Measurements from ENCODE around the gene NBEA. TPM values are rescaled to one million over a fixed set of nuclear protein-coding genes. Genes with fewer than 3 reads are reported as not detected.

NBEA gene
- total RNA-seq, 6 experiments from 2014 or later = 5.6 to 9.6 (median 6.9) TPM

DNA sequence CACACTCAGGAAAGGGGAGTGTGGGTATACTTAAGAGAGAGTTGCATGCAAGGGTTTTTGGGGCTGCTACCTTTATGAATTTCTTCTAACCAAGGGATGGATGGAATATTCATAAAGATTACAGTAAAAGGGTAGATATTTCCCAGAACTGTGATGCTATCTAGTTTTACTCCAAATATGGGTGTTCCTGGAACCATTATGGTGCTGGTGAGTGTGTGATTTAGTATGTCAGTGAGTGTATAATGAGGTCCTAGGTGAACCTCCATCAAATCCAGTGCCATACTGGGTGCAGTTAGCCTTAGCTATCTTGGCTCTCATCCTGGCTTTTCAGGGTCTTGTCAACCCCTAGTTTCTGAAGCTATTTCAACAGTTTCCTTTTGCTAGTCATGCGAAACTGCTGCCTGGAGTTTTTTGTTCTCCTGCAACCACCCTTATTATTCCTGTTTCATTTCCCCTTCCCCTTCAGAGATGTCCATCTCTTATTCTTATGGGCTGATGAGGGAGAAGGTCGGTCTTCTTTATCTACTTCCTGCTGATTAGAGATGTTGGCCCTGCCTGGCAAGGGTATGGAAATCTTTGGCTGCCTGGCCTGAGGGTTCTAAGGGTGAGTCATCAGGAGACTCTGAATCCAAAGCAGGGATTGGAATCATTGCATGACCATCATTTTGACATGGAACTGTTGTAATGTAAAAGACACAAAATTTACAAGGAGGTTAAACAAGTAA, 202.3 kb downstream of the NBEA start:
- TF ChIP-seq, protein P1, sequence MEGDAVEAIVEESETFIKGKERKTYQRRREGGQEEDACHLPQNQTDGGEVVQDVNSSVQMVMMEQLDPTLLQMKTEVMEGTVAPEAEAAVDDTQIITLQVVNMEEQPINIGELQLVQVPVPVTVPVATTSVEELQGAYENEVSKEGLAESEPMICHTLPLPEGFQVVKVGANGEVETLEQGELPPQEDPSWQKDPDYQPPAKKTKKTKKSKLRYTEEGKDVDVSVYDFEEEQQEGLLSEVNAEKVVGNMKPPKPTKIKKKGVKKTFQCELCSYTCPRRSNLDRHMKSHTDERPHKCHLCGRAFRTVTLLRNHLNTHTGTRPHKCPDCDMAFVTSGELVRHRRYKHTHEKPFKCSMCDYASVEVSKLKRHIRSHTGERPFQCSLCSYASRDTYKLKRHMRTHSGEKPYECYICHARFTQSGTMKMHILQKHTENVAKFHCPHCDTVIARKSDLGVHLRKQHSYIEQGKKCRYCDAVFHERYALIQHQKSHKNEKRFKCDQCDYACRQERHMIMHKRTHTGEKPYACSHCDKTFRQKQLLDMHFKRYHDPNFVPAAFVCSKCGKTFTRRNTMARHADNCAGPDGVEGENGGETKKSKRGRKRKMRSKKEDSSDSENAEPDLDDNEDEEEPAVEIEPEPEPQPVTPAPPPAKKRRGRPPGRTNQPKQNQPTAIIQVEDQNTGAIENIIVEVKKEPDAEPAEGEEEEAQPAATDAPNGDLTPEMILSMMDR (IDR thresholded peaks at IDR 0.05) = no peak
- DNase-seq = peak; percentile 15
- Mint-ChIP-seq H3K4me1 (ENCODE audit: low read depth) (peaks cover 14% of the 10 kb centered on the region), H3K27ac (no peak overlapping the region), H3K36me3 (ENCODE audit: low read depth) (no peaks in the 10 kb centered on the region), H3K9me3 (no peaks in the 10 kb centered on the region), H3K4me3 (no peak overlapping the region), H3K27me3 (ENCODE audit: insufficient read depth) (no peaks in the 10 kb centered on the region; the same call in 1 of the 2 replicates)

DNA sequence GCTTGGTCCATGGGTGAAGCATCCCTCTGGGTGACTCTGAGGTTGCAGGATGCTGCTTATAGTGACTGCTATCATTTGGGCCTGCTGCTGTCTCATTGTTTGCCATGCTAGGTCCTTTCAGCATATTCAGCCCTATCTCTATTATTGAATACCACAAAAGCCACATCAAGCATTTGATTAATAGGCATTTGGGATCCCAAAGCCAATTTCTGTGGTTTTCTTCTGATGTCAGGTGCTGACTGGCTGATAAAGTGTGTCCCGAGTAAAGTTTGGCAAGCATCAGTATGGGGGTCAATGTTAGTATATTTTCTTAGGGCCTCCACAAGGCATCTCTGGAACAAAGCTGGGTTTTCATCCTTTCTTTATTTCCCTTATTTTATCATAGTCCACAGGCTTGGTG, 204.6 kb downstream of the NBEA start:
- H3K27ac Mint-ChIP-seq = no peak overlapping the region
- no peaks in the 10 kb centered on the region for H3K9me3 Mint-ChIP-seq

DNA sequence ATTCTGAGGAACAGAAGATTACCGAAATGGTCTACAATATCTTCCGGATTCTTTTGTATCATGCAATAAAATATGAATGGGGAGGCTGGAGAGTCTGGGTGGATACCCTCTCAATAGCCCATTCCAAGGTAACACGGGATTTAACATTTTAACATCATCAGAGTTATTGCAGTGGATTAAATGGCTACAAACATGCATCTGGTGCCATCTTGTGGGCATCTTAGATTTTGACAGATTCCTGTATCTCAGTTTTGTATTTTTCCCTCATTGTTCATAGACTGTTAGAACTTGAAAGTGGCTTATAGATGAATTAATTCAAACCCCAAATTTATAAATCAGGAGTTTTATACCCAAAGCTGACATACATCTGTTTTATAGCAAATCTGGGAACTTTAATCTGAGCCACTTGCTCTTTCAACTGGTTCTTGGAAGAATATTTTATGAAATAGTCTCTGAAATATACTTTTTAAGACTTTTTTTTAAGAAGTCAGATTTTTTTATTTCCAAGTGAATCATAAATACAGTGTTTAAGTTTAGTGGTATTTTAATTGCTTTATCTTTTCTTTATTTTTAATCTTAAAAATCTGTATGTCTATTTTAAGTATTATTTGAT, 215.2 kb downstream of the NBEA start:
- no peak overlapping the region for H3K4me3 Mint-ChIP-seq
- H3K9me3 Mint-ChIP-seq = no peaks in the 10 kb centered on the region
- H3K27ac Mint-ChIP-seq = no peak overlapping the region
- peaks cover 8% of the 10 kb centered on the region; the same call in 1 of the 2 replicates for H3K4me1 Mint-ChIP-seq (ENCODE audit: low read depth)
- DNase-seq = peak; percentile 23
- H3K36me3 Mint-ChIP-seq (ENCODE audit: low read depth) = no peaks in the 10 kb centered on the region
- TF ChIP-seq, protein P1 (IDR thresholded peaks at IDR 0.05) = peak; percentile 87
- no peaks in the 10 kb centered on the region; the same call in 1 of the 2 replicates for H3K27me3 Mint-ChIP-seq (ENCODE audit: insufficient read depth)

More for the DNA sequence above, 204.6 kb downstream of the NBEA start:
- Mint-ChIP-seq H3K27me3 (ENCODE audit: insufficient read depth) (no peaks in the 10 kb centered on the region; the same call in 1 of the 2 replicates), H3K4me1 (ENCODE audit: low read depth) (peaks cover 7% of the 10 kb centered on the region), H3K4me3 (no peak overlapping the region), H3K36me3 (ENCODE audit: low read depth) (no peaks in the 10 kb centered on the region)
- no peak for DNase-seq
- TF ChIP-seq, protein P1 (IDR thresholded peaks at IDR 0.05) = no peak

DNA sequence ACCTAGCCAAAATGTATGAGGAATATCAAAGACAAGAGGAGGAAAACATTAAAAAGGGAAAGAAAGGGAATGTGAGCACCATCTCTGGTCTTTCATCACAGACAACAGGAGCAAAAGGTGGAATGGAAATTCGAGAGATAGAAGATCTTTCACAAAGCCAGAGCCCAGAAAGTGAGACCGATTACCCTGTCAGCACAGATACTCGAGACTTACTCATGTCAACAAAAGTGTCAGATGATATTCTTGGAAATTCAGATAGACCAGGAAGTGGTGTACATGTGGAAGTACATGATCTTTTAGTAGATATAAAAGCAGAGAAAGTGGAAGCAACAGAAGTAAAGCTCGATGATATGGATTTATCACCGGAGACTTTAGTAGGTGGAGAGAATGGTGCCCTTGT, 217.0 kb downstream of the NBEA start:
- TF ChIP-seq, protein P1 (IDR thresholded peaks at IDR 0.05) = no peak
- H3K27me3 Mint-ChIP-seq (ENCODE audit: insufficient read depth) = no peaks in the 10 kb centered on the region
- peaks cover 8% of the 10 kb centered on the region; the same call in 1 of the 2 replicates for H3K4me1 Mint-ChIP-seq (ENCODE audit: low read depth)
- no peak overlapping the region for H3K27ac Mint-ChIP-seq
- no peak for DNase-seq
- H3K4me3 Mint-ChIP-seq = no peak overlapping the region
- no peaks in the 10 kb centered on the region for H3K9me3 Mint-ChIP-seq
- H3K36me3 Mint-ChIP-seq (ENCODE audit: low read depth) = no peaks in the 10 kb centered on the region

DNA sequence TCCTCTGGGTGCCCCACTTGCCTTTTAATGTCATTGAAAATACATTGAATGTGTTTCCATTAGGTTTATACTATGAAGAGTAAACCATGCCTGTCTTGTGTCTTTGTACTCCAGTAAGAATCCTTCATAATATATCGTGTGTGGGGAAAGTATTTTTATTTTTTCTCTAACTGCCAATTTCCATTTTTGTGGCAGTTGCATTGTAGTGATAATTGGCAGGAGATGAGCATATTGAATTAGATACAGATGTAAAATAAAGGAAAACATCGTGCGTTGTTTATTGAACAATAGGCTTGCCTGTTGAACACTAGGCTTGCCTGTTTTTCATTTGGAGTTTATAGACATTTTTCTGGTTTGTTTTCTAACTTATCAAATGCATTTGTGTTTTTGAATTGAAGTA, 218.8 kb downstream of the NBEA start:
- H3K36me3 Mint-ChIP-seq (ENCODE audit: low read depth) = no peaks in the 10 kb centered on the region
- no peak overlapping the region for H3K27ac Mint-ChIP-seq
- TF ChIP-seq, protein P1 (IDR thresholded peaks at IDR 0.05) = no peak
- H3K4me1 Mint-ChIP-seq (ENCODE audit: low read depth) = peaks cover 6% of the 10 kb centered on the region; the same call in 1 of the 2 replicates
- DNase-seq = no peak
- H3K27me3 Mint-ChIP-seq (ENCODE audit: insufficient read depth) = no peaks in the 10 kb centered on the region
- no peak overlapping the region for H3K4me3 Mint-ChIP-seq
- no peaks in the 10 kb centered on the region for H3K9me3 Mint-ChIP-seq

Measured in HFFc6 (cell line).